GM23338 (cell line): ENCODE data around the gene DIP2C.

ENCODE experiments used
- CTCF ChIP-seq, 2 experiments: fragments of 200-600 bp in 1 of 2; sonication (generic) in 1 of 2; conservative IDR thresholded peaks; 2 replicates each; pipeline versions ENCODE4 v1.5.1 to v1.6.1; 2016 to 2017; ENCODE audit warnings: antibody characterized with exemption in 2 of 2, low read depth in 2 of 2, mild to moderate bottlenecking in 2 of 2, moderate library complexity in 1 of 2
- EZH2phosphoT487 ChIP-seq: fragments of 200-600 bp; sonication (generic); IDR thresholded peaks from one replicate; pipeline ENCODE4 v1.8.1; 2018; ENCODE audit warnings: antibody characterized with exemption; ENCODE audit not compliant: unreplicated experiment
- POLR2AphosphoS5 ChIP-seq: IDR thresholded peaks from 2 replicates; pipeline ENCODE4 v1.6.1; 2016; ENCODE audit warnings: antibody characterized with exemption, low read depth

- TF ChIP-seq EZH2phosphoT487 (no peak), CTCF (conservative IDR thresholded peaks at IDR 0.05; ENCODE audit: low read depth in 2 of 2) (no peak), POLR2AphosphoS5 (no peak)
These were observed 307.7 kb downstream of the DIP2C start for GRCh38 chr10:381805-382204.
